Renal pelvis (tissue), 12 donors: ENCODE measurements around the gene CNKSR1. TPM values are rescaled to one million over a fixed set of nuclear protein-coding genes. Genes with fewer than 3 reads are reported as not detected.
A peak's percentile ranks its signal among the peaks of the same experiment; 100 is the strongest.

Experiments used
- DNase-seq: peaks from one replicate; pipeline ENCODE4 v3.0.0-alpha.2; 2013
- long read RNA-seq, 16 experiments: transcript quantifications; one replicate each; lab custom pipeline, GENCODE V29; 2026
- polyA plus RNA-seq, 3 donors: library from polyadenylated mRNA; unstranded; fragments of 120-200 nt; gene quantifications; one replicate each; pipeline ENCODE4 v1.2.1, GENCODE V29; 2013; ENCODE audit not compliant: insufficient read length in 3 of 3

Gene CNKSR1, protein sequence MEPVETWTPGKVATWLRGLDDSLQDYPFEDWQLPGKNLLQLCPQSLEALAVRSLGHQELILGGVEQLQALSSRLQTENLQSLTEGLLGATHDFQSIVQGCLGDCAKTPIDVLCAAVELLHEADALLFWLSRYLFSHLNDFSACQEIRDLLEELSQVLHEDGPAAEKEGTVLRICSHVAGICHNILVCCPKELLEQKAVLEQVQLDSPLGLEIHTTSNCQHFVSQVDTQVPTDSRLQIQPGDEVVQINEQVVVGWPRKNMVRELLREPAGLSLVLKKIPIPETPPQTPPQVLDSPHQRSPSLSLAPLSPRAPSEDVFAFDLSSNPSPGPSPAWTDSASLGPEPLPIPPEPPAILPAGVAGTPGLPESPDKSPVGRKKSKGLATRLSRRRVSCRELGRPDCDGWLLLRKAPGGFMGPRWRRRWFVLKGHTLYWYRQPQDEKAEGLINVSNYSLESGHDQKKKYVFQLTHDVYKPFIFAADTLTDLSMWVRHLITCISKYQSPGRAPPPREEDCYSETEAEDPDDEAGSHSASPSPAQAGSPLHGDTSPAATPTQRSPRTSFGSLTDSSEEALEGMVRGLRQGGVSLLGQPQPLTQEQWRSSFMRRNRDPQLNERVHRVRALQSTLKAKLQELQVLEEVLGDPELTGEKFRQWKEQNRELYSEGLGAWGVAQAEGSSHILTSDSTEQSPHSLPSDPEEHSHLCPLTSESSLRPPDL
- 10 to 100 TPM; 11.9 to 25.6 (median 25.4) TPM for polyA plus RNA-seq
- long read RNA-seq, donor 1, partial matches to known transcripts, result 0 of 1 reads
- long read RNA-seq, donor 1, other reads (novel, unspliced or antisense), result 0 of 1 reads
- long read RNA-seq, donor 2, result 0 reads
- long read RNA-seq, donor 3, partial matches to known transcripts, result 0 of 1 reads
- long read RNA-seq, donor 3, other reads (novel, unspliced or antisense), result 0 of 1 reads
- long read RNA-seq, donor 4, partial matches to known transcripts, result 0 of 1 reads
- long read RNA-seq, donor 4, other reads (novel, unspliced or antisense), result 0 of 1 reads
- long read RNA-seq, donor 5, result 0 reads
- long read RNA-seq, donor 6, result 0 reads
- long read RNA-seq, donor 7, partial matches to known transcripts, result 0 of 1 reads
- long read RNA-seq, donor 7, other reads (novel, unspliced or antisense), result 0 of 1 reads
- long read RNA-seq, donor 8, result 0 reads
- long read RNA-seq, donor 9, result 0 reads
- long read RNA-seq, donor 10, partial matches to known transcripts, result 0 of 1 reads
- long read RNA-seq, donor 10, other reads (novel, unspliced or antisense), result 0 of 1 reads
- long read RNA-seq, donor 11, result 0 reads
- long read RNA-seq, donor 12, result 0 reads
- long read RNA-seq, donor 13, partial matches to known transcripts, result 9 of 10 reads
- long read RNA-seq, donor 13, other reads (novel, unspliced or antisense), result 0 of 10 reads
- long read RNA-seq, donor 14, result 0 reads
- long read RNA-seq, donor 15, partial matches to known transcripts, result 0 of 4 reads
- long read RNA-seq, donor 15, other reads (novel, unspliced or antisense), result 0 of 4 reads
- long read RNA-seq, donor 16, result 0 reads

DNA sequence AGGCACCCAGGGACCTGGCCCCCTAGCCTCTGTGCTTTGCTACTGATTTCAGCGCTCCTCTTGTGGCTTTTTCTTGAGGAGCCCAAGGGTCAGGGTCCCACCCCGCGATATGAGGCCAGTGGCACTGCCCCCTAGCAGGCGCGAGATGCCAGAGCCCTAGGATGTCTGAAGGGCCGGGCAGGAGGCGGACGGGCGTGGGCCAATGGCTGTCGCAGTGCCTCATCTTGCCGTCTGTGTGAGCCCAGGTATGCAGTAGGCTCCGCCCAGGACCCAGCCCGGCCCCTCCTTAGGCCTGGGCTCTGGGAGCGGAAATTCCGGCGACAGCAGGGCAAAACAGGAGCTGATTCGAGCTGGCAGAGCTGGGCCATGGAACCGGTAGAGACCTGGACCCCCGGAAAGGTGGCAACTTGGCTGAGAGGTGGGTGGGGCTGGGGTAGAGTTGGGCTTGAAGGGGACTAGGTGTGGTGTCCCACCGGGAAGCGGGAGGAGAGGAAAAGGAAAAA is at the start of gene CNKSR1:
TSS of gene CNKSR1 (plus strand) at position 310 of the 503 bp plus-strand sequence. CDS start at position 367, 57 bp downstream.
- no peak for DNase-seq

DNA sequence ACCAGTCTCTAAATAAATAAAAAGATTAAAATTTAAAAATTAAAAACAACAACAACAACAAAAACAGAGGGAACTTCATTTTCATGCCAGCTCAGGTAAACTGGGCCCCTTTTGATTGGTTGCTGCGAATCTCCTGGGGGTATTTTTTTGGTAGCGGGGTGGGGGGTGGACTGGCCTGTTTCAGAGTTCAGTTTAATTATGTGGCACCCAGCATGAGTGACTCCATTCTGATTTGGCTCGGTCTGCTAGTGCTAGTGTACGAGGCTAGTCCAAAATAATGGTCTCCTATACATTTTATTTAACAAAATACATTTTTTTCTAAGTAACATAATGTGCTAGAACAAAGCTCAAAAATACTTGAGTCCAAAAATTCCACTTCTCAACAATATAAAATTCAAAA is 47.5 kb upstream of the CNKSR1 start:
- no peak for DNase-seq

DNA sequence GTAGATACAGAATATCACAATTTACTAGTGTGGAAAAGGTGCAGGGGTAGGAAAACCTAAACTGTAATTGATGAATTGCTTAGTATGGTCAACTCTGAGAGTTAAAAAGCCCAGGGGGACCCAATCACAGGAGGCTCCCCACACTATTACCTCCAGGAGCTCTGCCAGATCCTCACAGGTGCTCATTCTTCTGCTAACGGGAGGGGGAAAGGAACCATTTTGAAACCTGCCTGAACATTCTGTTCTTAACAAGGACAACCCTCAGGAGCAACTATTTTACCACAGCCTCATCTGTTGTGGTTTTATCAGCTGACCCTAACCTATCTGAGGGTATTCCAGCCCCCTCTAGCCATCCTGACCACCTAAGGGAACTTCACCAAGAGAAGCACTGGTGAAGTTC is 46.6 kb upstream of the CNKSR1 start:
- no peak for DNase-seq

DNA sequence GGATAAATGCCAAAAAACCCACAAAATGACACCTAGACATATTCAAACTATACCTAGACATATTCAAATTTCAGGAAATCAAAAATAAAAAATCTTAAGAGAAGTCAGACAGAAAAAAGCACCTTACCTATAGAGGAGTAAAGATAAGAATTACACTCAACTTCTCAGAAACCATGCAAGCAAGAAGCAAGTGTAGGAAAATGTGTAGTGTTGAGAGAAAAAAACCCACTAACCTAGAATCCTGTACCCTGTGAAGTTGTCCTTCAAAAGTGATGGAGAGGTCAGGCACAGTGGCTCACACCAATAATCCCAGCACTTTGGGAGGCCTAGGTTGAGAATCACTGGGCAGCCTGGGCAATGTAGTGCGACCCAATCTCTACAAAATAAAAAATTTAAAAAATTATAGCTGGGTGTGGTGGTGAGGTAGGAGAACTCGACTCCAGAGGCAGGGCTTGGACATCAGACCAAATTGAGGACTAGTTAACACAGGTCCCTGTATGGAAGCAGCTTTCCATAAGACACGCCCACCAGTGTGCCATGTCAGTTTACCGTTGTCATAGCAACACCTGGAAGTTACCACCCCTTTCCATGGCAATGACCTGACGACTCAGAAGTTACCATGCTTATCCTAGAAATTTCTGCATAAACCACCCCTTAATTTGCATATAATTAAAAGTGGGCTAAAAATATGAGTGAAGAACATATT is 45.0 kb upstream of the CNKSR1 start:
- no peak for DNase-seq

DNA sequence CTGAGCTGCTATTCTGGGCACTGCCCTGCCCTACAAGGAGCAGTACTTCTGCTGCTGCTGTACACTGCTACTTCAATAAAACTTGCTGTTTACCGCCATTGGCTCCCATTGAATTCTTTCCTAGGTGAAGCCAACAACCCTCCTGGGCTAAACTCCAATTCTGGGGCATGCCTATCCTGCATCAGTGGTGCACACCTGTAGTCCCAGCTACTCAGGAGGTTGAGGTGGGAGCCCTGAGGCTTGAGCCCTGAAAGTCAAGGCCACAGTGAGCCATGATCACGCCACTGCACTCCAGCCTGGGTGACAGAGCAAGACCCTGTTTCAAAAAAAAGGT is 44.5 kb upstream of the CNKSR1 start:
- DNase-seq, result no peak

DNA sequence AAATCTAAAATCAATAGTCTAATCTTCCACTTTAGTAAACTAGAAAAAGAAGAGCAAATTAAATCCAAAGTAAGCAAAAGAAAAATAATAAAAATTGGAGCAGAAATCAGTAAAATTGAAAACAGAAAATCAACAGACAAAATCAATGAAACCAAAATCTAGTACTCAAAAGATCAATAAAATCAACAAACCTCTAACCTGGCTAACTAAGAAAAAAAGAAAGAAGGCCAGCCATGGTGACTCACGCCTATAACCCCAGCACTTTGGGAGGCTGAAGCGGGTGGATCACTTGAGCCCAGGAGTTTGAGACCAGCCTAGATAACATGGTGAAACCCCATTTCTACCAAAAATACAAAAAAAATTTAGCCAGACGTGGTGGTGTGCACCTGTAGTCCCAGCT is 42.8 kb upstream of the CNKSR1 start:
- no peak for DNase-seq

DNA sequence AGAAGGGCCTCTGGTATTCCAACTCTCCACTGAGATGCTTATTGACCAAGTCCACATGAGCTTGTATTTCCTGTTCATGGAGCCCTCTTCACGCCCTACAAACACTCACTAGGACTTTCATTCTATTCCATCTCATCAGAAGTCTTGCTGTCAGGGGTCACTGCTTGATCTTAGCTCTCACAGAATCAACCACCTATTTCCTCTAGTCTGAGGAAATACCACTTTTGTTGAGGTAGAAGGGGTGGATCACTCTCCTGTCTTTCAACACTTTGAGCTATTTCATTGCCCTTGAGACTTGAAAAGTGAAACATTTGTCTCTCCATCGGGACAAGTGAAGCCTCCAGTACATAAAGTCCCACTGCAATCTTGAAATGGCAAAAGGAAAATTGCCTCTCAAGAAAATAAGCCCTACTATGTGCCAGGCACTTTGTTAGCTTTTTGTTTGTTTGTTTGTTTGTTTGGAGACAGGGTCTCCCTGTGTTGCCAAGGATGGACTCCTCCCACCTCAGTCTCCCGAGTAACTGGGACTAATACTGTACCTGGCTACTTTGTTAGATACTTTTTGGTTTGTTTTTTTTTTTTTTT is 38.2 kb upstream of the CNKSR1 start:
- DNase-seq, result no peak

DNA sequence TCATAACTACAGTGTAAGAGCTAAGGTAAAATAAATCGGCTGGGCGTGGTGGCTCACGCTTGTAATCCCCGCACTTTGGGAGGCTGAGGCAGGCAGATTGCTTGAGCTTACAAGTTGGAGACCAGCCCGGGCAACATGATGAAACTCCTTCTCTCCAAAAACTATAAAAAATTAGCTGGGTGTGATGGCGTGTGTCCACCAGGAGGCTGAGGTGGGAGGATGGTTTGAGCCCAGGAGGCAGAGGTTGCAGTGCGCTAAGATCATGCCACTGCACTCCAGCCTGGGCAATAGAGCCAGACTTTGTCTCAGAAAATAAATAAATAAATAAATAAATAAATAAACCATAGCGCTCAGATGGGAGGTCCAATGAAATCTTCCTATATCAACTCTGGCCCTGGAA is 35.1 kb upstream of the CNKSR1 start:
- no peak for DNase-seq

DNA sequence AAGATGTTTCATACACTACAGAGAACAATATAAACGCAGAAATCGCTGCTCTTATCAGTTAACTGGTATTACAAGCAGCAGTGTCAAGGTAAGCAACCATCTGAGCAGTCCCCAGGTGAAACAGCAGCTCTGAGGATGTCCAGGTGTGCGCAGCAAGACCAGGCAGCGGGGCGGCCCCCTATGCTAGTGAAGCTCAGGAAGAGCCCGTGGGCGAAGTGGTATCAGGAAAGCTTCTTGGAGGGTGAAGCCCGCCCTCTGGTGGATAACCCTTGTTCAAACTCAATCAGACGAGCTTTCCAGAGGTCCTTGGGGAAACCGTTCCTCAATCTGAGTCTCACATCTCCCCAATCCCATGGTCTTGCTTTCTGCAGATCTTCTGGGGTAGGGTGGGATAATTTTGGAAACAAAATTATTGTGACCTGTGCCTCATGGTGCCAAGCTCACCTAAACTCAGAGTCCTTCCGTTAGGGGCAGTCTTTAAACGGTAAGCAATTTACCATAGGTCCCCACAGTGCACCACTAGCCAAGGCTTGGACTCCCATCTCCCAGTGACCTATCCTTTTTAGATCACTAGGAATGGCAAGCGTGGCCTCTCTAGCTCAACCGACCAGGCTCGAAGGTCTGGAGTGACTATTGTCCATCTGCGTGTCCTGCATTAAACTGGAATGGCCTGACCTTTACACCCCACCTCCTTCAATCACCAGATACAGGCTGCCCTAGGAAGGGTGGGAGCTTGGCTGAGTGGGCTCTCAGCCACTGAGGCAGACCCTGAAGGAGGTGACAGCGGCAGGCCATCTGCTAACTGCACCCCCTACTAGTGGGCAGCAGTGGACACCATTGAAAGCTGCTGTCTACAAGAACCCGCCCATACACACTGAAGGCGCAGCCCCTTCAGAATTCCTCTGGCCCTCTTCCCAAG is 32.0 kb upstream of the CNKSR1 start:
- peak; percentile 78 for DNase-seq

DNA sequence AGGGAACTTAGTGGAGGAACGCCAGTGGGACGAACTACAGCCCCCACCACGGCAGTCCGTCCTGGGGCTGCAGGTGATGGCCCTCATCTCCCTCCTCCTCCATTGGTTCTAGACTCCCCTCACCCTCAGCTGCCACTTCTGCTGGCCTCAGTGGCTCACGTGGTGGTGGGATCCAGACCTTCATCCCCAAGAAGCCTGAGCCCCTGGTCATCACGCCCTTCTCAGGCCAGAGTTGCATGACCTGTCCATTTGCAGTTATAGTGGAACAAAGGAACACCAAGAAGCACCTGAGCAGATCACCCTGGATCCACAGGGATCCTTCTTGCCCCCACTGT is 31.4 kb upstream of the CNKSR1 start:
- no peak for DNase-seq

DNA sequence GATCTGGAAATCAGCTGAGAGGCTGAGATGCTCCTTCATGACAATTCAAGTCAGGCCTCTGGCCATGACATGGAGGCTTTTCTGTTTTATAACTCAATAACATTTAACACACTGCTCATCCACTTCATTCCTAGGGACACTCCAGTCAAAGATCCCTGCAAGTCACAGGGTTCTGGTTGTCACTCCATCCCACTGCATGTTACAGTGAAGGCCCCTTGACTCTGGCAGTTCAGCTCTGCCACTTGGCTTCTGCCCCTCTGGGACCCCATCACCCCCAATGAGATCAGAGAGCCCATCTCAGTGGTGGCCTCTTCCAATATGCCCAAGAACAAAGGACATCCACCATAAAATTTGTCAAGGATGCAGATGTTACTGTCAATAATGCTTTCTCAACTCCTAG is 28.4 kb upstream of the CNKSR1 start:
- no peak for DNase-seq

DNA sequence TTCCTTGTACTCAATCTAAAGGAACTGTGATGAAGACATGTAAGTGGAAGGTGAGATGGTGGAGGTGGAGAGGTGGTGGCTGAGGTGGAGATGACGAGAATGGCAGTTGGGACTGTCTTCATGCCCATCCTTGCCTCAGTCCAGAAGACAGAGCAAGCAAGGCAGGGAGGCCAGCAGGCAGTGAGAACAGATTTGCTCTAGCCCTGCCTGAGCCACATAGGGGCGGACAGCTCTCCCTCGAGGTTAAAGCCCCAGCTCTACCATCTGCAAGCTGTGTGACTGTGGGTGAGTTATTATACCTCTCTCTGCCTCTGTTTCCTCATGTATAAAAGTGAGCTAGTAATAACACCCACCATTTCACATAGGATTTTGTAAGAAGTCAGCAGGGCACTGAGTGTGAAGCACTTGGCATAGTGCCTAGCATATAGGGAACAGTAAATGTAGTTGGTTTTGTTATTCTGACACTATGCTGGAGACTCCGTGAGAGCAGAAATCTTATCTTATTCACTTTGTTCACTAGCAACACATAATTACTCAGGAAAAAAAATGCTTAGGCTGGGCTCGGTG is 23.2 kb upstream of the CNKSR1 start:
- DNase-seq, result no peak

DNA sequence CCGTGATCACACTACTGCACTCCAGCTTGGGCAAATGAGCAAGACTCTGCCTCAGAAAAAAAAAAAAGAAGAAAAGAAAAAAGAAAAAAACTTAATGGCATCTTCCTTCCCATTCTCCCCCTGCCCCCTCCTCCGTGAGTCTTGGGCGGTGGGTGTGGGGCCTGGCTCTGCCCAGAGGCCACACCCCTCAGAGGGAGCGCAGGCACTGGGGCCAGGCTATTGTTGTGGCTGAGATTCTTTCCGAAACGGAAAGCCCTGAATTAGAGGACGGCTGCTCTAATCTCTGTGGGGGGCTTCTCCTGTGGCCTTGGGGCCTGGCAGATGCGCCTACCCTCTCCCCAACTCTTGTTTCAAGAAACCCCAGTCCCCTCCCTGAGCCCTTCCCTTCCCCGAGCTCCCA is 22.5 kb upstream of the CNKSR1 start:
- DNase-seq, result no peak

DNA sequence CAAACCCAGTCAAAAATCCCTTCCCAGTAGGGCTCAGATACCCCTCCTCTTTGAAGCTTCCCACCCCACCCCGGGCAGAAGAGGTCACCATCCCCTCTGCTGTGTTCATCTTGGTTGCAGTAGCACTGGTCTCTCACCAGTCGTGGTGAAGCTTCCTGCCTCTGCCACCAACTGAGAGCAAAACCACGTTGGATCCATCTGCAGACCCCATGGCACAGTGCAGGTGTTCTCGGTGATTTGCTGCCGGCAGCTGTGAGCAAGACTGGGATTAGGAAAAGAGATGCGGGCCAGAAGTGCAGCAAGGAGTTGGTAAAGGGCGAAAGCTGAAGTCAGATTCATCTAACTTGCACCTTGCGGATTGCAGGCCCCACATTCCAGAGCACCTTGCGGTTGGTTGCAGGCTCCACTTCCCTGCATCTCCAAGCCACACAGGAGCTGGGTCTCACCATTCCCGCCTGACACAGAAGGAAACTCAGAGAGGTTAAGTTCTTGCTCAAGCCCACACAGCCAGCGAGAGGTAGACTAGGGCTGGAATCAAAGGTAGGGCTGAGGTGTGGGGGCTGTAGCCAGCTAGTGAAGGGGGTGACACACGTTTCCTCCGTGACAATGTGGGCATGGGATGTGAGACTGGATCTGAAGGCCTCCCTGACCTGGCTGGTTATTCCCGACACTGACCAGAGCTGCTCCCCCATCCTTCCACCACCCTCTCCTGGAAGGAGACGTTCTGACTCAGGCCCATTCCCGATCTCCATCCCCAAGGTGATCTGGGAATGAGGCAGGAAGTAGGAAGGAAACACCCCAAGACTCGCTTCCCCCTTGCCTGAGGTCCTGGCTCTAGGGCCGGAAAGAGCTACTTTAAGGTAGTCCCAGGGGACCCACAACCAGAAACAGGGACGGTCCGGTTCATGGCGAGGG is 21.7 kb upstream of the CNKSR1 start:
- DNase-seq, result no peak

DNA sequence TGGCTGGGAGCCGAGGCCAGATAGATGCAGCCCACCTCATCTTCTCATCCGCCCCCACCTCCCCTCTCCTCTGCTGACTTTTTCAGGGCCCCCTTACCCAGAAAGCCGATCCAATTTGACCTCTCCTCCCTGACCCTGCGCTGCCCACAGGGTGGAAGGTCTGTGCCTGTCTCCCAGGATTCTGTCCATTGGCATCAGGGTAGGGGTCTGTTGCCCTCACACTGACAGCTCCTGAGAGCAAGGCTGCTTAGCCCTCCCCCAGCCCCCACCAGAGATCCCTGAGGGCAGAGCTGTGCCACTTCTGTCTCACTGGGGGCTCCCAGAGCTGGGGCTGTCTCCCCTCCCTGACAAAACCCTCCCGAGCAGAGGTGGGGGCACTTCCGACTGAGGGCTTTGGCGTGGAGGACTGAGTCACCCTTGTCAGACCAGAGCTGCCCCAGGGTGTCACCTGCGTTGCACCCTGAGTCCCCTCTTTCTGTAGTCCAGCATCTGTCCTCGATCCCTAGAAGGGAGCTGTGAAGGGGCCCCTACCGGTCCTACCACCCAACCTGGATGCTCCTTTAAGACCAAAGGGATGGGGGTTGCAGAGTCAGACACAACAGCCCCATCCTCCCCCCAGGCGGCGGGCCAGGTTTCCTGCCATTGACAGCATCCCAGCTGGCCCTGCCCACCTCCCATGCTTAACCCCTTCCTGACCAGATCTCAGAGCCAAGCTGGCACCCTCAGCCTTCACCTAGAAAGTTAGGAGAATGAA is 20.8 kb upstream of the CNKSR1 start:
- DNase-seq, result no peak

DNA sequence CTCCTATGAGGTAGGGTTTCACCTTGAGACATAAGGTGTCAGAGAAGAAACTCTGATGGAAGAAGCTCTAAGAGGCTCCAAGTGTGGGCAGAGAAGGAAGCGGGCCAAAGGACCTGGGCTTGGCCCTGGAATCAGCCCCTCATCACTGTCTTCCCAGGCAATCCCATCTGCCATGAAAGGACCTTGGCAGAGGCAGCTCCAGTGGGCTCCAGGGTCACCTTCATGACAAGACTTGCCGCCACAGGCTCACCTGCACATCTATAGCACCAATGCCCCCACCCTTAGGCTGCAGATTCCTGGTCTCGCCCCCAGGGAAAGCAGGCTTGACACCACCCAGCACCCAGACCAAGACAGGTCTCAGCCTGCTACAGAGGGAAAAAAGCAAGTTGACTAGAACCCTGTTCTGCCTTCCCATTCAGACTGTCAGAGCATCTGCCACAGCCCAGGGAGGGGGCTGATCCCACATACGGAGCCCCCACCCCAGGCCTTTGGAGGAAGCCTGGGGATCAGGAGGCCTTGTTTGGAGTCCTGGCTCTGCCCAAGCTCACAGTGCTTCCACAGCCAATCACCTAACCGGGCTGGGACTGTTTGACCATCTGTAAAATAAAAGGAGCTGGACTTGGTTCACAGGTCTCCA is 18.9 kb upstream of the CNKSR1 start:
- DNase-seq, result no peak
